ENCODE measurements around the gene VANGL1.

Gene VANGL1

DNA sequence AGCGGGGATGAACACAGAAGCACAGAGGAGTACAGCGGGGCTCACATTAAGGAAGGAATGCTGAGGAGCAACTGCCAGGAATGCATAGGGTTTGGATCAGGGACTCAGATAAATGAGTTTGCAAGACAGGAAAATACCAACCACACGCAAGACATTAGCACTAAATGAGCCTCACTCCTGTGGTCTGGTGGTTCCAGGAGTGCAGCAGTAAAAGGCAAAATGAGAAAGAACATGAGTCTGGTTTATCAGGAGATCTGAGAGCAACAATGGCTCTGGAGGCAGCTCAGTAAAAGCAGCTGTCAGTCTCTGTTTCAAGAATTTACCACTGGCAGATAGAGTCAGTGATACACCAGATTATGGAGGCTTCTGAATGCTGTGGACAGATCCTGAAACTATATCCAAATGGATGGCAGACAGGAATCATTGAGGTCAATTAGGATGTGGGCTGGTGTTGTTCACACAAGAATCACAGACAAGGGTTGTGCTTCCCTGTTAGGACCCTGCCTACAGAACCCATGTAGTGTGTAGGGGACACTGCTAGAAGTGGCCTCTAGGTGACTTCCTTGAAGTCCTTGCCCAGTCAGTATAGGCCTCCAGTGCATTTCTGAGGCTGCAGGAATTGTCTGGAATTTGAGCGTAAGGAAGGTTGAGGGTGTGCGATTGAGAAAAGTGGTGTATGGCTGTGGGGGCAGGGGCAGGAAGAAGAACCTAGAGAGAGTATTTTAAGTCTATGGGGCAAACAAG lies 76.4 kb downstream of the VANGL1 start:
- Mint-ChIP-seq H3K27me3 (peaks cover 5% of the 10 kb centered on the region), H3K4me1 (ENCODE audit: low read depth) (no peaks in the 10 kb centered on the region), H3K4me3 (no peak overlapping the region), H3K9me3 (ENCODE audit: low read depth) (no peaks in the 10 kb centered on the region), H3K36me3 (no peaks in the 10 kb centered on the region), H3K27ac (no peak overlapping the region)

GRCh38 chr1:115719285-115719684 lies 77.5 kb downstream of the VANGL1 start:
- Mint-ChIP-seq H3K27me3 (peaks cover 5% of the 10 kb centered on the region), H3K36me3 (no peaks in the 10 kb centered on the region), H3K27ac (no peak overlapping the region), H3K4me3 (no peak overlapping the region), H3K9me3 (ENCODE audit: low read depth) (no peaks in the 10 kb centered on the region), H3K4me1 (ENCODE audit: low read depth) (no peaks in the 10 kb centered on the region)

DNA sequence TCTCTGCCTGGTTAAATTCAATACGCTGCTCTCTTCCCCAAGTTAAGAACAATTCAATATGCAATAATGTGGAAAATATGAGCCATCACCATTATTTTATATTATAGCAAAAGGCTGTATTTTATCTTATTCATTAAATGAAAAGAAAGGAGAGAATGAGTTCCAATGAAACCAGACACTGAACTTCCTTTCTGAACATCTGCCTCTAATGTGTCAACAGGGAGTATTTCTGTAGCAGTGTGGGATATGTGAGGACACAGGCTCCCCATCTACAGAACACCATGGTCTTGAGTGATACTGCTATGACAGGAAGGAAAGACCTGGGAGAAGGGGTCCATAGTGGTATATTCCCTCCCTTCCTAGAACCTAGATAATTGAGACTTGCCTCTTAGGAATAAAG lies 80.5 kb downstream of the VANGL1 start:
- H3K27ac Mint-ChIP-seq, result no peak overlapping the region
- peaks cover 5% of the 10 kb centered on the region for H3K27me3 Mint-ChIP-seq
- no peaks in the 10 kb centered on the region for H3K4me1 Mint-ChIP-seq (ENCODE audit: low read depth)
- no peaks in the 10 kb centered on the region for H3K9me3 Mint-ChIP-seq (ENCODE audit: low read depth)
- no peaks in the 10 kb centered on the region for H3K36me3 Mint-ChIP-seq
- no peak overlapping the region for H3K4me3 Mint-ChIP-seq

DNA sequence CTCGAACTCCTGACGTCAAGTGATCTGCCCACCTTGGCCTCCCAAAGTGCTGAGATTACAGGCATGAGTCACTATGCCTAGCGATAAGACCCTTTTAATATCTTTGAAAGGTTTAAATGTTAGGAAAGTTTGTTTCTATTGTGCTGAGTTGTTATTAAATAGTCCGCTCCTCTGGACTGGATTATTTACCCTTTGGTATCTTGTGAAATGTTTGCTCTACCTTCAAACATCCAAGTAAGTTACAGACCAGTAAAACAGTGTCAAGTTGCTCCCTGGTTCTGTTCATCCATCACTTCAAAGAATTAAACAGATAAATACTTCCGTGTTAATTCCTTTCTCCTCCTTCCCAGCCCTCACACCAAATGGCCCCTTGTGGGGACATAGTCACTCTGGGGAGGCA lies 82.0 kb downstream of the VANGL1 start:
- Mint-ChIP-seq H3K27ac (no peak overlapping the region), H3K27me3 (peaks cover 3% of the 10 kb centered on the region), H3K36me3 (no peaks in the 10 kb centered on the region), H3K4me1 (ENCODE audit: low read depth) (no peaks in the 10 kb centered on the region), H3K9me3 (ENCODE audit: low read depth) (no peaks in the 10 kb centered on the region), H3K4me3 (no peak overlapping the region)

GRCh38 chr1:115725600-115725999 lies 83.8 kb downstream of the VANGL1 start:
- Mint-ChIP-seq H3K9me3 (ENCODE audit: low read depth) (no peaks in the 10 kb centered on the region), H3K27ac (no peak overlapping the region), H3K4me1 (ENCODE audit: low read depth) (no peaks in the 10 kb centered on the region)

DNA sequence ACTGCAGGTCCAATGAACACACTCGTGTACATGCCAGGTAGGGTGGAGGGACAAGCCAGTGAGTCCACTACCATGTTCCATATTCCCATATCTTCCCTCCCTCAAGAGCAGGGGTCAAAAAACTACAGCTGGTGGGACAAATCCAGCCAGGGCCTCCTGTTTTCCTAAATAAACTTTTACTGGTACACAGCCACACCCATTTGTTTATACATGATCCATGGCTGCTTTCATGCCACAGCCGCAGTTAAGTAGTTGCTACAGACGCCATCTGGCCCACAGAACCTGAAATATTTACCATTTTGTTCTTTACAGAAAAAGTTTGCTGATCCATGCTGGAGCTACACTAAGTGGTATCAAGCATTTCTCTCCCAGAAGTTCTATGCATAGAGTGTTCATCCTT lies 84.4 kb downstream of the VANGL1 start:
- no peak overlapping the region for H3K27ac Mint-ChIP-seq
- peaks cover 3% of the 10 kb centered on the region for H3K27me3 Mint-ChIP-seq
- no peaks in the 10 kb centered on the region for H3K9me3 Mint-ChIP-seq (ENCODE audit: low read depth)
- H3K4me3 Mint-ChIP-seq, result no peak overlapping the region
- no peaks in the 10 kb centered on the region for H3K4me1 Mint-ChIP-seq (ENCODE audit: low read depth)
- H3K36me3 Mint-ChIP-seq, result no peaks in the 10 kb centered on the region

More at GRCh38 chr1:115725600-115725999, 83.8 kb downstream of the VANGL1 start:
- peaks cover 3% of the 10 kb centered on the region for H3K27me3 Mint-ChIP-seq
- H3K4me3 Mint-ChIP-seq, result no peak overlapping the region
- H3K36me3 Mint-ChIP-seq, result no peaks in the 10 kb centered on the region

DNA sequence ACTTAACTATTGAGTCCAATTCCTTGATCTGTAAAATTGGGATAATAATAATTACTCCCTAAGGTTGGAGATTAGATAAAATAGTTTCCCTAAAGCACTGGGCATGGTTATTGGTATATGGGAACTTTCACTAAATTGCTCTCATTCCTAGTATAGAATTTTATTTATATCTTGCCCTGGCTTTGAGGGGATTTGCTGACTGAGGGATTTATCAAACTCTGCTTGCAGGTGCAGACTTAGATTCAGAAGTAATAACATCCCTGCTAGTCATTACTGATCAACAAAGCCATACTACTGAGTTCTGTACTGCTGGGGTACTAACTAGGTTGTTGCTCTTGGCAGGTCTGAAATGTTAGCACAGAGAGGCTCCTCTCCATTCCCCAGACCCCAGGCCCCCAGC lies 84.8 kb downstream of the VANGL1 start:
- H3K9me3 Mint-ChIP-seq (ENCODE audit: low read depth), result no peaks in the 10 kb centered on the region
- H3K4me3 Mint-ChIP-seq, result no peak overlapping the region
- peaks cover 3% of the 10 kb centered on the region for H3K27me3 Mint-ChIP-seq
- H3K4me1 Mint-ChIP-seq (ENCODE audit: low read depth), result no peaks in the 10 kb centered on the region
- no peak overlapping the region for H3K27ac Mint-ChIP-seq
- no peaks in the 10 kb centered on the region for H3K36me3 Mint-ChIP-seq

DNA sequence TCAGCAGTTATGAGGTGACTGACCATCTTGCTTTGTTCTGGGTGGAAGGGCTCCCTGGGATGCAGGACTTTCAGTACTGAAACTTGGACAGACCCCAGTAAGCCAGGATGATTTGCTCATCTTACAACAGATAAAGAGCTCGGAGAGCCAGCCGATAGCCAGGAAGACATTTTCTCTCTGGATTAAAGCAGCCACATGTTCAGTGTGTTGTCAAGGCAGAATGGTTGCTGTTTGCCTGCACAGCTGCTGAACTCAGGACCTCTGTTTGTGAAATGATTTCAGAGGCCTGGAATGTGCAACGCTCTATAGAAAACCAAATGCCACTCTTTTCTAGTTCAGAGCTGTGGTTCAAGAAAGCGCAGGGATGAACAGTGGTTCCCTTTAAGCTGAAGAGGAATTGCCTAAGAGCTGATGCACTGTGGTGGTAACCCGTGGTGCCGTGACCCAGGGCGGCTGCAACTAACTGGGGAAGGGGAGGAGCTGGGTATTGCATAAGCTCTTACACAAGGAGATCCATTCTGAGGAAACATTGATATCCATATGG lies 86.0 kb downstream of the VANGL1 start:
- Mint-ChIP-seq H3K4me1 (ENCODE audit: low read depth) (no peaks in the 10 kb centered on the region), H3K4me3 (no peak overlapping the region), H3K36me3 (no peaks in the 10 kb centered on the region), H3K9me3 (ENCODE audit: low read depth) (no peaks in the 10 kb centered on the region), H3K27me3 (peaks cover 2% of the 10 kb centered on the region), H3K27ac (no peak overlapping the region)

GRCh38 chr1:115728341-115728740 lies 86.6 kb downstream of the VANGL1 start:
- Mint-ChIP-seq H3K4me1 (ENCODE audit: low read depth) (no peaks in the 10 kb centered on the region), H3K27me3 (peaks cover 2% of the 10 kb centered on the region), H3K9me3 (ENCODE audit: low read depth) (no peaks in the 10 kb centered on the region), H3K36me3 (no peaks in the 10 kb centered on the region), H3K27ac (no peak overlapping the region), H3K4me3 (no peak overlapping the region)

DNA sequence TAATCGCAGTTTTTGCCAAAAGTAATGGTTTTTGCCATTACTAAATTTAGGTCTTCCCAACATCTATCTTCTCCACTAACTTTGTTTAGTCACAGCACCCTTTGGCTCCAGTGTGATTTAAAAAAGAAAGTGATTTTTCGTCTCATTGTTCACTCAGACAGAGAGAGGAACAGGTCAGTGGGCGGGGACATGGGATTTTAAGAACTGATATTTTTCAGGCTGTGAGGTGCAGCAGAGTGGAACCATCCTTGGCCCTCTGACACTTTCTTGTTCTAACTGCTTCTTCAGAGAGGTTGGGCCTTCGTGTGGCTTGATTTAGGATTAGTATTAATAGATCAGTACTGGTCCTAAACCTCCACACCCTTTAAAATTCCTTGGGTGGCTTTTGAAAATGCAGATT lies 88.0 kb downstream of the VANGL1 start:
- H3K4me3 Mint-ChIP-seq, result no peak overlapping the region

DNA sequence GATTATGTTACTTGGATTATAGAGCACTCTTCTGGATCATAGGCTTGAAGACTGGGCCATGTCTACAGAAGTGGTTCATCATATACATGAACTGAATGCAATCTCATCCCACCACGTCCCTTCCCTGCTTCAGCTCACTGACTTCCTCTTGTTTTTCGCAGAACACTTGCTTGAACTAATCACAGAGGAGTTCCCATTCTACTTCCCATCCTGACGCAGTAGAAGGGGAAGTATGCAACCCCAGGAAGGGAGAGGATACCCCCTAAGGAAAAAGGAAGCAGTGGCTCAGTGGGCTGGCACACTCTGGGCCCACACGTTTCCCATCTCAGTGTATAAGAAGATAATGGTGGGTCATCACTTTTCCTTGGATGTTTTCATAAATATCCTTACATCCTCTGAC lies 90.5 kb downstream of the VANGL1 start:
- H3K4me3 Mint-ChIP-seq, result no peak overlapping the region
- H3K27me3 Mint-ChIP-seq, result peaks cover 7% of the 10 kb centered on the region
- no peaks in the 10 kb centered on the region for H3K4me1 Mint-ChIP-seq (ENCODE audit: low read depth)
- H3K27ac Mint-ChIP-seq, result no peak overlapping the region
- no peaks in the 10 kb centered on the region for H3K9me3 Mint-ChIP-seq (ENCODE audit: low read depth)
- H3K36me3 Mint-ChIP-seq, result no peaks in the 10 kb centered on the region

More for the DNA sequence above, 88.0 kb downstream of the VANGL1 start:
- no peaks in the 10 kb centered on the region for H3K9me3 Mint-ChIP-seq (ENCODE audit: low read depth)
- H3K27ac Mint-ChIP-seq, result no peak overlapping the region
- no peaks in the 10 kb centered on the region for H3K36me3 Mint-ChIP-seq
- H3K27me3 Mint-ChIP-seq, result peaks cover 7% of the 10 kb centered on the region
- no peaks in the 10 kb centered on the region for H3K4me1 Mint-ChIP-seq (ENCODE audit: low read depth)

GRCh38 chr1:115740811-115741210 lies 99.0 kb downstream of the VANGL1 start:
- Mint-ChIP-seq H3K4me3 (no peak overlapping the region), H3K4me1 (ENCODE audit: low read depth) (no peaks in the 10 kb centered on the region), H3K9me3 (ENCODE audit: low read depth) (no peaks in the 10 kb centered on the region), H3K27ac (no peak overlapping the region), H3K36me3 (no peaks in the 10 kb centered on the region), H3K27me3 (peaks cover 3% of the 10 kb centered on the region)

- no peak overlapping the region for H3K4me3 Mint-ChIP-seq
- peaks cover 2% of the 10 kb centered on the region for H3K27me3 Mint-ChIP-seq
- H3K9me3 Mint-ChIP-seq (ENCODE audit: low read depth), result no peaks in the 10 kb centered on the region
- H3K4me1 Mint-ChIP-seq (ENCODE audit: low read depth), result no peaks in the 10 kb centered on the region
- no peak overlapping the region for H3K27ac Mint-ChIP-seq
- no peaks in the 10 kb centered on the region for H3K36me3 Mint-ChIP-seq
Measured at GRCh38 chr1:115744646-115745275, 103.0 kb downstream of the VANGL1 start.

- no peak overlapping the region for H3K27ac Mint-ChIP-seq
- no peaks in the 10 kb centered on the region for H3K9me3 Mint-ChIP-seq (ENCODE audit: low read depth)
- peaks cover 2% of the 10 kb centered on the region for H3K27me3 Mint-ChIP-seq
- no peaks in the 10 kb centered on the region for H3K36me3 Mint-ChIP-seq
- H3K4me1 Mint-ChIP-seq (ENCODE audit: low read depth), result no peaks in the 10 kb centered on the region
- no peak overlapping the region for H3K4me3 Mint-ChIP-seq
Measured at GRCh38 chr1:115746021-115746690, 104.4 kb downstream of the VANGL1 start.

Data from activated naive CD8-positive, alpha-beta T cell (primary cell).